Measurements from ENCODE around the gene NPAS2.

NPAS2 gene

DNA sequence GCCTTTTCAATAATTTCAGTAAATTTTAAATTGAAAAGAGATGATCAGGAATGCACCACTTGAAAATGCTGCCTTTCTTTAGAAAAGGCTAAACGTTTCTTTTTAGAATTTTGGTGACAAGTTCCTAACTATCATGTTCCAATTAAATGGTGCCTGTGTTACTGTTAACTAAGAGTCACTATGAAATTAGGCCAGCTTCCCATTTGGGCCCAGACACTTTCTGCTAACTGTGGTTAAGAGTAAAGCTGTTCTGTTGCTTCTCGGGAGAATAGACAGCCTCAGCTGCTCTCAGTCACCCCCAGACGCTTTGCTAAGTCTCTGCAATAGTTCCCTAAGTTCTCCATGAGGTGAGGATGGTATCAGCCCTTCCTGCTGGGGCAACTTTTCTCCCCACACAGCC, 90.2 kb downstream of the NPAS2 start:
- no peak for DNase-seq

DNA sequence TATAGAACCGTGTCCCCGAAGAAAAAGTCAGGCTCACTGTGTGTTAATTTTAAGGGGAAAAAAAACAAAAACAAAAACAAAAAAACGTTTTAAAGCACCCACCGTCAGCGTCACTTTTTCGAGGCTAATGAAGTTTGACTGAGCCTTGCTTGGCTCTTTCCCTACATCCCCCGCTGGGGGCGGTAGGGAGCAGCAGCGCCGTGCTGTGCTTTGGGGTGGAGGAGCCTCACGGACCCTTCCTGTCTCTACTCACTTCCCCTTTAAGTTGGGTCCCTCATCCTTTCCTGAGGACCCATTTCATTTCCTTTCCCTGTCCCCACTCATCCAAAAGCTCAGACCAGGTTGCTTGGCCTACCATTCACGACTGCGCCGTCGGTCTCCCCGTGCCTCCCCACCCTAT, 99.4 kb downstream of the NPAS2 start:
- DNase-seq = no peak

DNA sequence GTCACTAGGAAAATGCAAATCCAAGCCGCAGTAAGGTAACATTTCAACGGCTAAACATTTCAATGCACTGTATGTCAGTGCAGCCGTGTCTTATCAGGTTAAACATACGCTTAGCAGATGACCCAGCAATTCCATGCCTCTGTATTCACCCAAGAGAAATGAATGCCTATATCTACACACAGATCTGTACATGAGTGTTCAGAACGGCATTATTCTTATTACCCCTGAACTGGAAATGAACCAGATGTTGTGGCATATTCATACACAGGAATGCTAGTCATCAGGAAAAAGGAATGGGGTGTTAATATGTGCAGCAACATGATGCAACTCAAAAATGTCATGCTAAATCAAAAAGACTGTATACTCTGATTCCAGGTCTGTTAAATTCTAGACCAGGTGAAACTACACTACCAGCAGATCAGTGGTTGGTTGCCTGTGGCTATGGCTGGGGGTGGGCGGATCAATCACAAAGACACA, 101.8 kb downstream of the NPAS2 start:
- peak; percentile 87 for DNase-seq

DNA sequence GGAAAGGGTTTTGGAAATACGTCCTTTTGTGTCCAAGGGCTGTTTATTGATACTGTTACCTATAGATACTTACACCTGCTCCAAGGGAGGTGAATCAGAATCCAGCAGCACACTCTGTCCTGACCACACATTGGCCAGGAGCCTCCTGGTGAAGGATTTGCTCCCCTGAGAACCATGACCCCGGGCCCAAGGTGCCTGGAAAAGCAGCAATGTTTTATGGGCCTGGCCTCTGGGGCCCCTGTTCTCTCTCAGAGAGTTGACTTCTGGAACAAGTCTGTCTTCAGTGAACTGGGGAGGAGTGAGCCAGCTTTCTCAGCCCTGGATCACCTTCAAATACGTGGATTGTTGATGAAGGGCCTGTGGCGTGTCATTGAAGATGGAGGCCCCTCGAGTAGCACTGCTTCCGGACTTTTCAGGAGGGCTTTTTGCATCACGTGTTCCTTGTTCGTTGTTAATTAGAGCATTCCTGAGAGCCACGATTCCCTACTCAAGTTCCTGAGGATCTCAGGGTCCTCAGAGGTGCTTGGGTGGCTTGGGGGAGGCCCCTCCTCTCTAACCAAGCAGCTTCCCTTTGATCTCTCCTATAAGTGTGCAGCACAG, 103.6 kb downstream of the NPAS2 start:
- DNase-seq = no peak

DNA sequence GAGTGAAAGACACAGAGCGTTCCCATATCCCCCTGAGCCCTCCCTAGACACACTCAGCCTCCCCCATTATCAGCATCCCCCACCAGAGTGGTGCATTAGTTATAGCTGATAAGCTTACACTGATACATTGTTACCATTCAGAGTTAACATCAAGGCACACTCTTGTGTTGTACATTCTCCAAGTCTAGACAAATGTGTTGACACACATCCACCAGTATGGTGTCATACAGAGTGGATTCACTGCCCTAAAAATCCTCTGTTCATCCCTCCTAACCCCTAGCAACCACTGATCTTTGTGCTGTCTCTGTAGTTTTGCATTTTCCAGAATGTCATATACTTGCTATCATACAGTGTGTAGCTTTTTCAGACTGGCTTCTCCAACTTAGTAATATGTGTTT, 104.2 kb downstream of the NPAS2 start:
- no peak for DNase-seq

DNA sequence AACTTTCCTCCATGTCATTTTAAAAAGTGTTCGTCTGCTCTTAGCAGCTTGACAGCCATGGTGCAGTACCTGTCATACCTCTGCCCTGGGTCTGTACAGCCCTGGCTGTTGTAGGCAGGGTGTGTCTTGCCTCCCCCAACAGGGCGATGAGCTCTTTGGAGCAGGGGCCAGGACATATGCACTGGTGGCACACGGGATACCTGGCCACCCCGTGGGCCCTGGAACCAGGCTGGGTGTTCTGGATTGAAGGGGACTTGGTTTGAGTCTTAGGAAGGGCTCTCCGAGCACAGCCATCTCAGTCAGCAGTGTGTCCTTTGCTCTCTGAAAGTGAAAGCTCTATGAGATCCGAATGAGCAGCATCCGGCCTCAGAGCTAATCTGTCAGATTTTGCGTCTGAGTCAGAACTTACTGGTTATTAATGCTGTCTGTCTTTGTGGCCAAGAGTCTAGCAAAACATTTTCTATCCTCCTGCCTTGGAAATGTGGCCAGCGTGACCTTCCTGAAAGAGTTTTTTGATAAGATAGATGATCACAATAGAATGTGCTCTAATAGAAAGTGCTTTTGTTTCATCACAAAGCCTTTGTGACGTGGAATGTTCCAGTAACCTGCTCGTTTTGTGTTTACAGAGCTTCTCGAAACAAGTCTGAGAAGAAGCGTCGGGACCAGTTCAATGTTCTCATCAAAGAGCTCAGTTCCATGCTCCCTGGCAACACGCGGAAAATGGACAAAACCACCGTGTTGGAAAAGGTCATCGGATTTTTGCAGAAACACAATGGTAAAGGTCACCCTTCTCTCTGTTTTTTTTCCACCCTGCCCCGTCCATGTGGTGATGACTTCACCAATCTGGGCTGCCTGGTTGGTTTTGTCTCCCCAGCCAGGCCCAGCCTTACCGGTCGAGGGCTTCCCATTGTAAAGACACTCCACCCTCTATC, 104.8 kb downstream of the NPAS2 start:
- DNase-seq = peak; percentile 56

DNA sequence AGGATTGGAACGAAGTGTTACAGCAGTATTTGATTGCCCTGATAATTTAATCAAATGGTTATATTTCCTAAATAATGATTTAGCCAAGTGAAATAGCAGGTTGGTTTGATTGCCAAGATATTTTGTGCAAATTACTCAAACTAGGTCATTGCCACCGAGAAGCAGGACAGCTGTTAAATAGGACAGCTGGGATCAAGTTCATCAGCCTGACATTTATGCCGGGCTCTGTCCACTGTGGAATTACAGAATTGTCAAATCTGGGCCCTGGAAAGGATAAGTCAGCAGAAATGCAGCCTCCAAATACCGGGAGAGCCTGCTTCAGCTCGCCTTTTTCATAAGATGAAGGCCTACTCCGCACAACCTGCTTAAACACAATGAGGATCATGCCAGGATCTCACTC, 108.3 kb downstream of the NPAS2 start:
- no peak for DNase-seq

DNA sequence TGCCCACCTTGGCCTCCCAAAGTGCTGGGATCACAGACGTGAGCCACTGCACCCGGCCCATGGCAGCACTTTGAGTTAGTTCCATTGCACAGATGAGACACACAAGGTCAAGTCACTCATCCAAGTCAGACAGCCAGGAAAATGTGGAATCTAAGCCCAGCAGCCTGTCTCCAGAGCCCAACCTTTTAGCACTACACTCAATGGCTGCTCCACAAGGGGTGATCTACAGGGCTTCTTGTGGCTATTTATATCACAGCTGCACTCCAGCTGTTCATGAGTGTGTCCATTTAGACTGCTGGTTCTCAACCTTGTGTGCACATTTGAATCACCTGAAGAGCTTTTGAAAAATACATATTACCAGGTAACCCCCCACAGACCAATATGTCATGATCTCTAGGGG, 109.2 kb downstream of the NPAS2 start:
- DNase-seq = no peak

DNA sequence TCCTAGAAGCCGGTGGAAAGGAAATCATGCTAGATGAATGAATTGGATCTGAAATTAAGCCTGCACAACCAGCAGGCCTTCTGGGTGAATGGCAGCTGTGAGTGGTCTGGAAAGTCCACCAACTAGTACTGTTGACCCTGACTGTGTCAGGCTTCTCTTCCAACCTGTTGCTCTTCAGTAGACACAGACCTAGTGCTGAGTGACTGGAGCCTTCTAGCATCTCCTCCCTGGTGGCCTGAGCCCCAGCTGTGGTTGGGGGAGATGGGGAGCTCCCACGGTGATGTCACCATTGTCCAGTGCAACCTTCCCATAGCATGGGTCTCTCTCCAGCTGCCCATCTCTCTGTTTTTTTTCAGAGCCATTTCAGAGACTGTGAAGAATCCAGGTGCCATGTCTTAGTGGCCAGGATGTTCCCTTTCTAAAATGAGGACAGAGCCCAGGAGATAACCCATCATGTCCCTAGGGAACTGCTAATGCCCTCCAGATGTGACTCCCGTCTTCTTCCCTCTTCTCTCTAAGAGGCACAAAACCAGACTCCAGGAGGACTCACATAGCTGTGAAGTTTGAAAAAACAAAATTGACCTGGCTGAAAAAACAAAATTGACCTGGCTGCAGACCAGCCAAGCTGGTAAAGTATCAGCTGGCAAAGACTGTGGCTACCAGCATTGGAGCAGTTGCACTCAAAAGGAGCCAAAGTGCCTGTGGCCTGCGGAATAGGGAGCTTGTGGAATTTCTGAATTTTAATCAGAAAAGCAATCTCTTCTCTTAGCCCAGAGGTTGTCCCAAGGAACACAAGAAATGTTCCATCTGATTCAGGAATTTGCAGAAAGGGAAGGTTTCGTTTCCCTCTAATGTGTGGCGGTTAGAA, 114.8 kb downstream of the NPAS2 start:
- DNase-seq = peak; percentile 47

DNA sequence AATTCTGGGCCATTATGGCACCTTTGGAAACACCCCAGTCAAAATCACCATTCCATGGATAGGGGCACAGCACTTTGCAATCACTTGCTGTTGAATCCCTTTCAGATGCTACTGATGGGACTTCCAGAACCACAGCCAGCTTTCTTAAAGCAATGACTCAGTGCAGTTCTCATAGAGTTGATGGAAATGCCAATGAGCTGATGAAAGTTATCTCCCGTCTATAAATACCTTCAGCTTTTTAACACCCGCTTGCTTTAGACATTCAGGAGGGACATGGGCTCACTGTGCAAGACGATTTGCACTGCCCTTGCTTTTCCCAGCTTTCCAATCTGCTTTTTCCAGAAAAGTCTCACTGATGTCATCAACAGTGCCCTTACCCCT, 115.4 kb downstream of the NPAS2 start:
- DNase-seq = peak; percentile 88

DNA sequence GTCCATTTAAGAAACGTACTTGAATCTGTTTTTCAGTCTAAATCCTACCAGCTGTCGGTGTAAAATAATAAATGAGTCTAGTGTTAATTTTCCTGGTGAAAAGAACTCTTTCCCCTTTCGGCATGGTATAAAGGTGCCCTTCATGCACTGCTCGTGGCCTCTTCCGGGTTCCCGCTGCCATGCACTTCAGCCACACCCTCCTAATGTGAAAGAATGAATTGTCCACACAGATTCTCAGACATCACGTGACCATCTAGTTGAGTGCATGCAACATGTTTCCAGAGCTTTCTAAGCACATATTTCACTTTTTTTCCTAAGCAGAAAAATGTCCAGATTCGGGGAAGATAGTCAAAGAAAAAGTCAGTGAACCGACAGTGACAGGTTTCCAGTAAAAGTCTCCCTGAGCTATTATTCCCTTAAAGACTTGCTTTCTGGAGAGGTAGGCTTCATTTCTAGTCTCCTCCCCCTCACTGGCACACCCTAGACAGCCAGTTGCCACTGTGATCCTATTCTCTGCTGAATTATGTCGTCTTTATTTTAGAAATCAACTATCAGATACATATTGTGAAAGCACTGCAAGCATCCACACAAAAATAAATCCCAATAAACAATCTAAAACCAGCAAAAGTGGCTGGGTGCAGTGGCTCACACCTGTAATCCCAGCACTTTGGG, 116.3 kb downstream of the NPAS2 start:
- DNase-seq = no peak

DNA sequence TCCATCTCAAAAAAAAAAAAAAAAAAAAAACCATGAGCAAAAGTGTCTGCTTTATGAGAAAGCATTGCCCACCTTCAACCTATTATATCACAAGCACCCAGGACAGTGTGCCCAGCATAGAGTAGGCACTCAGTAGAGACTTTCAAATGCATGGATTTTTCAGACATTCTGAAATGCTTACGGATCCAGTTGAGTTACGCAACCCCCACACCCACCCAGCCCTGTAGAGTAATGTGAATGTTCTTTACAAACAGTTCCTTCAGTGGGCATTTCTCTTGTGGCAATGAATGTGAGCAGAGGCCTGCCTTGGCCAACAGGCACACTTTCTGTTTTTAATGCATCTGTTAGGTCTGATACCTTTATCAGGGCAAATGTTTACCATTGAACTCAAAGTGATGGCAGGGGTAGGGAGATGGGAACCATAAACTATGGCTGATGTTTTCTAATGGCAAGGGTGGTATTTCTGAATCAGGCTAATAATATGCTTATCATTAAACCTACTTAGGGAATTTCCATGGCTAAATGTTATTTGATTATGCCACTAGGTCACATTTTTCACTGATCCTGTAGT, 117.1 kb downstream of the NPAS2 start:
- DNase-seq = no peak

DNA sequence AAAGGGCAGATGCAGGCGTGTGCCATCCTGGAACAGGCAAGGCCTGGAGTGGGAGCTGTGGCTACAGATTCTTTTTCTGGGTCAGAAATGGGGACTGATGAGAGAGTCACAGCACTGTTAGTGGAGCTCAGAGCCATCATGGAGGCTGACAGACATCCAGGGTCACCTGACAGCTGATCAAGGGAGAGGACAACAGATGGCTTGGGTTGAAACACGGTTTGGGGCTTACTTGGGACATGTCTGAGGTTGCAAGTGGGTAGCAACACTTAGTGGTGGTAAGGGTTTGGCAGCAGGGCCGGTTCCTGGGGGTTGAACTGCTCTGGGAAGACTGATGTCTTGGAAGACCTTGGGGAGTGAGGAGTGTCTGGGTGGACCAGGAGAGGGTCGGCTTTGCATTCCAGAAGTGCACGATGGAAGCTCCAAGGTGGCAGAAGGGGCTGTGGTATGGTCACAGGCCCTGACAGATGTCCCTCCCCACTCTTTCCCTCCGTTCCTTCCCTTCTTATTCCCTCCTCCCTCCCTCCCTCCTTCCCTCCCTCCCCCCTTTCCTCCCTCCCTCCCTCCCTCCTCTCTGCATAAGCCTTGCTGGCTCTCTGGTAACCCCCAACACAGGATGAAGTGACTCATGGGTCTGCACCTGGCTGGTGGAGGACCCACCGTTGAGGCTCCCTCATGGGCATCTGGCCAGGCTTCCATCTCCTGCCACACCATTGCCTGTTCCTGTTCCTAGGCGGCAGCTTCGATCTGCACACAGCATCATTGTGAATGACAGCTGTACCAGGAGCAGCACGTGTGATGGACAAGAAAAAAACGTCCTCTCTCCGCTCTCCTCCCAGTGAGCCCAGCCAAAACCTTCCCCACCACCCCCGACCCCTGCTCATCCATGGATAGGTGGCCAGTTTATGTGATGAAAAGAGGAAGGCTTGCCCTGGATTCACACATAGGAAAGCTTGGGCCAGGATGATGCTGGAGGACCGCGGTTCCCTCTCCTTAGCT, 118.4 kb downstream of the NPAS2 start:
- DNase-seq = no peak

DNA sequence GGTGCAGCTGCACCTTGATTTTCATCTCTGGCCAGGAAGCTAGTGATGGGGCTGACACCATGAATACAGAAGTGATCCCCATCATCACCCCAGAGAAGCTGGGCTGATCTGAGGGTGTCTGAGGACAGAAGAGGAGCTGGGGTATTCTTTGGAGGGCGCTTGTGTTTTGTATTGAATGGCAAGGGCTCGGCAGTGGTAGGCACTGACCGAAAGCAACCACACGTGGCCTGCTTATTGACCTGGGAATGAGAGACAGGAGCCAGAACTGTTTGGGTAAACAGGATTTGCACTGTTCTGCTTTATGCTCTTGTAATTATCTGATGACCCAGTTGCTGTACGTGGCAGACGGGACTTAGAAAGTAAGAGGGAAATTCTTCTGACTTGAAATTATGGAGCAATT, 119.5 kb downstream of the NPAS2 start:
- no peak for DNase-seq

DNA sequence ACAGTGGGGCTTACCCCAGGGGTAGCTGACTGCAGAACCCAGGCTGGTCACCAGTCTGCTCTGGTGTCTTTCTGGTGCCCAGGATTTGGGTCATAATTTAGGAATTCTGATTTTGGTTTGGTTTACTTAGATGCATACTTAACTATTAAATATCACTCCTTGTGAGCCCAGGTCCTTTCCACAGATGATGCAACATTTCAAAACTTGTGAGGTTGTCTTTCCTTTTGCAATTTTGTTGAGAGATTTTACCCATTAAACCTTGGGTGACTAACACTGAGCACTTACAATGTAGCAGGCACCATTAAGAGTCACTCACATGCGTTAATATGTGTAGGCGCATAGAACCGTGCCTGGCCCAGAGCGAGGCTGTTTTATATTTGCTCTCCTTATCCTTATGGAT, 120.3 kb downstream of the NPAS2 start:
- DNase-seq = no peak

DNA sequence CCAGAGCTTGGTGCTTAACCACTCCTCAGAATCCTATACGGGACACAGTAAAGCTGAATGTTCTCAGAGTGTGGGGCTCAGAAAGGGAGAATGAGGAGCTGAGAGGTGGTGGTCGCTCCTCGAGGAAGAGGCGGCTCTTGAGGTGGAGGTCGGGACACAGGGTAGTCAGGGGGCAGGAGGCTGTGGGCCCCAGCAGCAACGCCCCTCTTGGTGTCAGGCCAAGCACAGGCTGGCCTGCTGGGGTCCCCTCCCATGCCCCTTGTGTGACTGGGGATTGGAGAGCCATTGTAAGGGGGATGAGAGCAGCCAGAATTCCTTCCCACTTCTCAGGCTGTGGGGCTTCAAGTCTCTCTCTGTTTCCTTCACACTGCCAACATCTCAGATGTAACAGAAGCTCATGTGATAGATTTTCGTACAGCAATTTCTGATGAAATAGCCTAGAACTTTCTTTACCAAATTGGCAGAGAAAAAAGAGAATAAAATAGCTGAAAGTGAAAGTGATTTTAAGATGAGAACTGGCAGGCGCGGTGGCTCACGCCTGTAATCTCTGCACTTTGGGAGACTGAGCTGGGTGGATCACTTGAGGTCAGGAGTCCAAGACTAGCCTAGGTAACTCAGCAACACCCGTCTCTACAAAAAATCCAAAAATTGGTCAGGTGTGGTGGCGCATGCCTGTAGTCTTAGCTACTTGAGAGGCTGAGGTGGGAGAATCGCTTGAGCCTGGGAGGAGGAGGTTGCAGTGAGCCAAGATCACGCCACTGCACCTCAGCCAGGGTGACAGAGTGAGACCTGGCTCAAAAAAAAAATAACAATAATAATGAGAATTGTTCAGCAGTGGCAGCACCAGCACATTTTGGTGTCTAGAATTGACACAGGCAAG, 121.1 kb downstream of the NPAS2 start:
- DNase-seq = no peak

DNA sequence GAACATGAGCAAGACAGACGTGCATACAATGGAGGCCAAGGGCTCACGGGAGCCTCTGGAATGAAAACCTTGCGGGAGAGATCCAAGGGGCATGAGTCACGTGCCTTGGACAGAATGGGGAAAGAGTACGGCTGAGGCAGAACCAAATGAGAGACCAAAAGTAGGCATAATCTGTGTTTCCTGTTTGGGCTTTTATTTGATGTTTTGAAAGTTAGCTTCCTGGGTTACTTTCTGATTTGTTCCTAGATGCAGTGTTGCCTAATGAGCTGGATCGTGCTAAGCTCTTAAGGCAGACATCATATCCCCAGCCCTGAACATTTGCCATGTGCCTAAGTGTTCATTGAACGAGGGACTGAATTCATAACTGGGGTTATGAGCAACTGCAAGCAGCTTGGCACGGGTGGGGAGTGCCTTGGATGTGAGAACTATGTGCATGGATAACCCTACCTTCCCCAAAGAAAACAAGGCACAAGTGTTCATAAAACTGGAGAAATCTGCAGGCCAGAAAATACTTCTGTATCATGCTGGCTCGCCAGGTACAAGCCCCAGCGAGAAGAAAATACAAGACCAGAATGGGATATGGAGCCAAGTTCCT, 121.8 kb downstream of the NPAS2 start:
- peak; percentile 75 for DNase-seq

DNA sequence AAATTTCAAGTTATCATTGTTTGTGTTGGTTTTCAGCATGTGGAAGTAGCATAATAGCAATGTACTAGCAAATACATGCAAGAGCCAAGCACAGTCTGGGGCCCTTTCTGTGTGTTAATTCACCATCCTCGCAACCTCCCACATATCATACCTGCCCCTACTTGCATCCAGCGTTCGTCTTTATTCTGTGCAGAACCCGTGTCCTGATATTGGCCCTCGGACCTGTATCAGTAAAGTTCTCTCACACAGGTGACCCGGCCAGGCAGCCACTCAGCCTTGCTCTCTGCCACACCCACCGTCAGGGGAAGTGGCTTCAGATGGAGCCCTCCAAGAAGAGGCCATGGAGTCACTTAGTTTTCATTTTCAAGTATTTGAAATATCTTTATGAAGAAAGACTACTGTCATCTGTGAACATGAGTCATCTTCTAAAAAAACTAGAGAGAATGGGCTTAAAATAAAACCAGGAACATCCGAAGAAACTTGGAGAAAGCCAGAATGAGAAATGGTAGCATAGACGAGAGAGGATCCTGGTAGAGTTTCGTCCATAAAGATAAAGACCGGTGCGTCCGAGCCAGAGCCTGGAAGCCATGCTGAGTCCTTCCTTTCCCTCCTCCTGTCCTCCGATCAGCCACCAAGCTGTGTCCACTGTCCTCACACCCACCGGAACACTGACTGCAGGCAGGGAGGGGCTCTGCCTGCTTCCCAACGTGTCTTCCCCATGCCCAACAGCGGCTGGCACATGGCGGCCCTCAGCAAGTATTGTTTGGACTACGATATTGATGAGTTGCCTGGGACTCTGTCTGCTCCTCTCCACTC, 124.9 kb downstream of the NPAS2 start:
- DNase-seq = peak; percentile 59

DNA sequence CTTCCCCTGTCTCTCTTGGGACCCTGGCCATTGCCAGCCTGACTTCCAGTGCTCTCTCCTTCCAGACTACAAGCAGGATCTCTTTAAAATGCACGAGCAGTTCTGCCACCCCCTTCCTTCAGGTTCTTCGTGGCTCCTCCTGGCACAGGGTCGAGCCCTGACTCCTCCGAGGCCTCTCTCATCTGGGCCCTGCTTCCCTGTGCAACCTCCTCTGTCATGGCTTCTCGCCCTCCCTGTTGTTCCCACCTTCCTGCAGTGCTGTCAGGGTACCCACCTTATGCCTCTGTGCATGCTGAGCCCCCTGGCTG, 125.4 kb downstream of the NPAS2 start:
- no peak for DNase-seq

Data from fibroblast of skin of back (primary cell).